Posterior cingulate gyrus (tissue), 11 donors: ENCODE results near the gene SLC16A3.
"Not testable (repeated sequence)": the region's sequence is repeated elsewhere in the genome, so short reads cannot be mapped to it uniquely, and the experiment has no call there.

ENCODE experiments used
- DNase-seq, 10 donors: peaks; one replicate each; pipeline versions ENCODE4 v3.0.0 to v3.0.0-alpha.2; 2020 to 2021; ENCODE audit warnings: mixed read lengths in 3 of 10
- intact Hi-C: fragments of 100-400 bp; cut with DNase I; formaldehyde crosslinking; loops from one replicate; pipeline ENCODE4 v1.15.1; 2023

Gene SLC16A3

GRCh38 chr17:82203920-82204319 lies 24.9 kb upstream of the SLC16A3 start:
- DNase-seq = no peak
- intact Hi-C loops = no loop called here

DNA sequence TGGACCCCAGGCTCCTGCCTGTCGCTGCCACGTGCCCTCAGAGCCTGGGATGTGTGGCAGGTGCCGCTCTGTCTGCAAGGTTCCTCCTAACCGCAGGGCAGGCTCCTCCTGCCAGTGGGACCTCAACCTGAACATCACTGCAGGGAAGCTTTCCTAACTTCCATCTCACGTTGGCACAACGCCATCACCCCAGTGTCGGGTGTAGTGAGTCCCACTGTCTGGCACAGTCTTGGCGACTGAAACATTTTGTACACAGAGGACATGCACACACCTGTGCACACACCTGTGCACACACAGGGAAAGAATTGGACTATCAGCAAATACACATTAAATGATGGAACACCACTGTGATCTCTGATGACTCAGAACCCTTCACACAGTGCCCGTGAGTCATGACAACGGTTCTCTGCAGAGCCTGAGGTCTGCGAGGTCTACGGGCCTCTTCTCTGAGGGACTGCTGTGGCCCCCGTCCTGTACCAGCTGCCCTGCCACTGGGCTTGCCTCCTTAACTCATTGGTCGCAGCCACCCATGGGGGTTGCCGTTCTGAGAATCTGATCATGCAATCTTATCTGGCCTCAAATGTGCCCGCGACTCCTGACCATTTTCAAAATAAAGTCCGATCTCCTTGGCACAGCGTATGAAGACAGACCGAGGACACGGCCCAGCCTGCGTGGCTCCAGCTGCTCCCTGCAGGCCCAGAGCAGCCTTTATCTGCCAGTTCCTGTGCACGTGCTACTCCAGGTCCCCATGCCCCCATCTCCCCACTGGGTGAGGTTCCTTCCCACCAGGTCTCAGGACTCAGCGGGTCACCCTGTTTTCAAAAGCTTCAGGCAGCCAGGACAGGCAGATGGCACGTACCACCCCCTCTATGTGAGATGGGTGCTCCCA lies 23.8 kb upstream of the SLC16A3 start:
- intact Hi-C loops = no loop called here
- DNase-seq = no peak

GRCh38 chr17:82205720-82206508 lies 22.9 kb upstream of the SLC16A3 start:
- intact Hi-C loops = no loop called here
- DNase-seq = peak; percentile 63 to 97 (median 80)

- not testable (repeated sequence) for DNase-seq
Observed at GRCh38 chr17:82210655-82211054, 18.2 kb upstream of the SLC16A3 start.

DNA sequence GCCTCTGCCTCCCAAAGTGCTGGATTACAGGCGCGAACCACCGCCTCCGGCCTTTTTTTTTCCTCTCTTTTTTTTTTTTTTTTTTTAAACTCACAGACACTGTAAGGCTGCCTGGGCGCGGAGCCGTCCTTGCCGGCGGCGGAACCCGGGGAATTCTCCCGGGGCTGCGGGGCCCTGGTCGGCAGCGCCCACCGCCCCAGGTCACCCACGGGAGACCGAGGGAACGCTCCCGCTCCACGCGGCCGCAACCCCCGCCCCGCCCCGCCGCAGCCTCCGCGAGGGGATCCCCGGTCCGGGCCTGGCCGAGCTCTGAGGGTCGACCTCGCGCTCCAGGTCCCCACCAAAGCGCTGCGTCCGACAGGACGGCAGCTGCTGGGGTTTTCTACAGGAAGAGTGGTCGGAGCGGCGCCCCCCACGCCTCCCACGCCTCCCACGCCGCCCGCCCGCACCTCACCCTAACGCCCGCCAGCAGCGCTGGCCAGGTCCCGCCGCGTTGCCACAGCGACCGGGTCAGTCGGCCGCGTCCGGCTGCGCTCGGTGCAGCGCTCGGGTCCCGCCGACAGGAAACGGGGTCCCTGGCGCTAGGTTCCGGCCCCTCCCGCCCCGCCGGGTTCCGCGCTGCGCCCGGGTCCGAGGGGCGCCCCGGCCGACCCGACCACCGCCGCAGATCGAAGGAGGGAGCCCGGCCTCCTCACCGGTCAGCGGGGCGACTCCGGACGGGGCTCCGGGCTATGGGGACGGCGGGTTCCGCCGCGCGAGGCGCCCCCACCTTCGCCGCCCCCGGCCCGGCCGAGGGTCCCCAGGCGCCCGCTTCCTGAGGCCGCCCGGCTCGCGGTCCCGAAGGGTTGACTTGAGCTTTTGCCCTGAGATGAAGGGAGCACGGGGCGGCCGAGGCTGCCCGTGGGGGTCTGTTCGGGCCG lies 16.3 kb upstream of the SLC16A3 start, which contains the start of gene CCDC57:
TSS of gene CCDC57 (minus strand) at position 512 of the 920 bp plus-strand sequence. CDS start 10,898 bp downstream, outside the sequence.
- intact Hi-C loops = no loop called here
- DNase-seq = peak; percentile 65 to 96 (median 79)

More at GRCh38 chr17:82210655-82211054, 18.2 kb upstream of the SLC16A3 start:
- intact Hi-C loops = not testable (repeated sequence)

- intact Hi-C loops = no loop called here
- DNase-seq = peak in 9 of 10 donors; percentile 47 to 94 (median 73)
Observed at GRCh38 chr17:82213251-82214011, 15.4 kb upstream of the SLC16A3 start.

GRCh38 chr17:82214012-82214628 lies 14.7 kb upstream of the SLC16A3 start:
- peak in 1 of 10 donors; percentile 73 for DNase-seq
- intact Hi-C loops = no loop called here

- intact Hi-C loops = no loop called here
- DNase-seq = peak in 2 of 10 donors; percentile 67 to 75
Observed at GRCh38 chr17:82215095-82215971, 13.5 kb upstream of the SLC16A3 start.

GRCh38 chr17:82215972-82216300 lies 12.9 kb upstream of the SLC16A3 start:
- intact Hi-C loops = no loop called here
- DNase-seq = peak in 1 of 10 donors; percentile 54

GRCh38 chr17:82216301-82217119 lies 12.3 kb upstream of the SLC16A3 start:
- DNase-seq = peak in 6 of 10 donors; percentile 41 to 92 (median 54)
- intact Hi-C loops = no loop called here

- peak in 1 of 10 donors; percentile 88 for DNase-seq
- intact Hi-C loops = no loop called here
Observed at GRCh38 chr17:82217120-82217529, 11.7 kb upstream of the SLC16A3 start.

DNA sequence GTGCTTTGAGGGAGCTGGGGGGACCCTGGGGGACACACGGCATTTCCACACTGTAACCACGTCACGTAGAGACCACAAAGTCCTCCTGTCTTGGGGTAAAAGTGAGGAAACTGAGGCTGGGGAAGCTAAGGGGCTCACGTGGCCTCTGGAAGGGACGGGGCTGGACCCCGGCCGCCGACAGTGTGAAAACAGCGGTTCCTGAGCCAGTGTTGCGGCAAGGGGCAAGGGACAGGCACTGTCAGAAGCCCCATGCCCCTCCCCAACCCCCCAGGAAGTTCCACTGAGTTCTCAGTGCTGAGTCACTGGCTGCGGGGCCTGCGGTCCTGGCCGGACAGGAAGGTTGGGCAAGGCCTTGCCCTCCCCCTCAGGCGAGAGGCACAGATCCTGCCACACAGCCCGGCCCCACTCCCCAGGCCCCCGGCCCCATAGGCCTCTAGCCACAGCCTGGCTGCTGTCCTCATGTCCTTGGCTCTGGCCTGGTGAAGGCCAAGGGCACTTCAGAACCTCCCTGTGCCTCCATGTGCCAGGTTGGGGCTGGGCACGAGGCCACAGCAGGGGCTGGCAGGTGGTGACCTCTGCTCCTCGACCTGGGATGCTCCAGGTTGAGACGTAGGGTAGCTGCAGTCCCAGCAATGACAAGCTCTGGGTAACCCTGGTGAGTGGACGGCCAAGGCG lies 11.2 kb upstream of the SLC16A3 start:
- peak in 3 of 10 donors; percentile 42 to 88 (median 69) for DNase-seq
- intact Hi-C loops = no loop called here

DNA sequence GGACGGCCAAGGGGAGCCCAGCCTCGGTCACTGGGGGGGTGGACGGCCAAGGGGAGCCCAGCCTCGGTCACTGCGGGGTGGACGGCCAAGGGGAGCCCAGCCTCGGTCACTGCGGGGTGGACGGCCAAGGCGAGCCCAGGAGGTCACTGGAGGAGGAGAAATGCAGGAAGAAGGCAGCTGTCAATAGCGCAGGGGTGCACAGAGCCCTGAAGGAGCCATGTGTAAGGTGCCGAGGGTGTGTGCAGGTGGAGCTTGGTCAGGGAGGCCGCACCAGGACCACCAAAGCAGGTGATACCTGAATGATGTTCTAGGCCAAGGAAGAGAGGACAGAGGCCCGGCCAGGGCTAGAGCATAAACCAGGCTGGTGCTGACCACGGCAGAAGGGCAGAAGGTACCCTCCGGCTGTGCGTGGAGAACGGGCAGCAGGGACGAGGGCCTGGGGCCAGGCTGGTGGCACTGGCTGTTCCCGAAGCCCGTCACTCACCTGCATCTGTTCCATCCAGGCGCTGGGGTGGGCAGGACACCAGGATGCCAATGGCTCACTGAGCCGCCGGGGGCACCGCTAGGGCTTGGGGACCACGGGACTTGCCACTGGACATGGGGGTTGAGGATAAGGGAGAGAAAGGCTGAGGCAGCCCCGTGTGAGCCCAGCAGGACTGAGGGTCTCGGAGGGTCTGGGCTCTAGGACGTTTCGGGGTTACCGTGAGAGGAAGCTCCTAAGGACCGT lies 10.3 kb upstream of the SLC16A3 start:
- peak in 2 of 10 donors; percentile 57 to 73 for DNase-seq
- intact Hi-C loops = no loop called here

- DNase-seq = peak in 1 of 10 donors; percentile 51
- intact Hi-C loops = no loop called here
Observed at GRCh38 chr17:82219083-82219482, 9.8 kb upstream of the SLC16A3 start.

DNA sequence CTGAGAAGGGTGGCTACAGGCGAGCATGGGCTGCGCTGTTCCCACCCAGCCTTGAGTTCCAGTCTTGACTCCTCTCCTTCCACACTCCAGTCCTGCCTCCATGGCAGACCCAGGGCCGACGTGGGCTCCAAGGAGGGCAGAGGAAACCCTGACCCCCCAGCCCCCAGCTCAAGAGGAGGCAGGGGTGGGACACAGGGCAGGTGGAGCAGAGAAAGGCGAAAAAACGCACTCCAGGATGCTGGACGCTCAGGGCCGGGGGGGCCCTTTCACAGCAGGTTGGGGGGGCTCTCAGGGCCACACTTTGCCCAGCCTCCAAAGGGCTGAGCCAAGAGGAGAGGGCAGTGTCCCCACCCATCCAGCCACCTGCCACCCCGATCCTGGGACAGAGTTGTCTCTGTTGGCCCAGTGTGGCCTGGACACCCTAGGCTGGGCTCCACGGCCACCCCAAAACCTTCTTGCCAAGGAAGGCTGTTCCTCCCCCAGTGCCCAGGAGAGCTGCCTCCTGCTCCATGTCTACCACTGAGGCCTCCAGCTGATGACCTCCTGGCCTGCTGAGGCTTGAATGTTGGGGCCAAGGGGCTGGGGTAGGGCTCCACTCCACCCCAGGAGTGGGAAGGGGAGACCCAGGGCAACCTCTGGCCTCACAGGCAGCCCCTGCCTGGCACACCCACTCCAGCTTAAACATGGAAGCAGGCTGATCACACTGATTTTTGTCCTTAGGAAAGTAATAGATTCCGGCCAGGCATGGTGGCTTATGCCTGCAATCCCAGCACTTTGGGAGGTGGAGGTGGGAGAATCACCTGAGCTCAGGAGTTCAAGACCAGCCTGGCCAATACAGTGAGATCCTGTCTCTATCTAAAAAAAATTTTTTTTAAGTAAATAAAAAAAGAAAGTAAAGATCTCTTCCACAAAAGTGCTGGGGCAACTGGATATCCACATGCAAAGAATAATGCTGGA lies 8.8 kb upstream of the SLC16A3 start:
- intact Hi-C loops = no loop called here
- DNase-seq = no peak
